ENCODE results near the gene POU6F2.

POU6F2 gene

GRCh38 chr7:39069896-39070881 is 92.5 kb downstream of the POU6F2 start:
- H3K4me3 ChIP-seq (ENCODE audit: low read length): no peak overlapping the region
- TF ChIP-seq ZNF274 (IDR thresholded peaks at IDR 0.05; ENCODE audit: low read depth, low read length): no peak

- TF ChIP-seq ZNF274 (IDR thresholded peaks at IDR 0.05; ENCODE audit: low read depth, low read length): no peak
- H3K4me3 ChIP-seq (ENCODE audit: low read length): no peak overlapping the region
These were observed 93.4 kb downstream of the POU6F2 start for GRCh38 chr7:39071116-39071515.

GRCh38 chr7:39073432-39073831 is 95.7 kb downstream of the POU6F2 start:
- H3K4me3 ChIP-seq (ENCODE audit: low read length): no peak overlapping the region
- TF ChIP-seq ZNF274 (IDR thresholded peaks at IDR 0.05; ENCODE audit: low read depth, low read length): no peak

GRCh38 chr7:39075210-39075609 is 97.5 kb downstream of the POU6F2 start:
- no peak for TF ChIP-seq ZNF274 (IDR thresholded peaks at IDR 0.05; ENCODE audit: low read depth, low read length)

GRCh38 chr7:39083781-39084180 is 106.1 kb downstream of the POU6F2 start:
- H3K4me3 ChIP-seq (ENCODE audit: low read length): no peak overlapping the region

More at GRCh38 chr7:39075210-39075609, 97.5 kb downstream of the POU6F2 start:
- no peak overlapping the region for H3K4me3 ChIP-seq (ENCODE audit: low read length)

GRCh38 chr7:39084349-39084748 is 106.6 kb downstream of the POU6F2 start:
- H3K4me3 ChIP-seq (ENCODE audit: low read length): no peak overlapping the region
- TF ChIP-seq ZNF274 (IDR thresholded peaks at IDR 0.05; ENCODE audit: low read depth, low read length): no peak

More at GRCh38 chr7:39083781-39084180, 106.1 kb downstream of the POU6F2 start:
- no peak for TF ChIP-seq ZNF274 (IDR thresholded peaks at IDR 0.05; ENCODE audit: low read depth, low read length)

GRCh38 chr7:39085189-39085588 is 107.5 kb downstream of the POU6F2 start:
- TF ChIP-seq ZNF274 (IDR thresholded peaks at IDR 0.05; ENCODE audit: low read depth, low read length): no peak
- H3K4me3 ChIP-seq (ENCODE audit: low read length): no peak overlapping the region

- no peak for TF ChIP-seq ZNF274 (IDR thresholded peaks at IDR 0.05; ENCODE audit: low read depth, low read length)
- no peak overlapping the region for H3K4me3 ChIP-seq (ENCODE audit: low read length)
These were observed 107.9 kb downstream of the POU6F2 start for GRCh38 chr7:39085590-39086049.

GRCh38 chr7:39086638-39087360 is 109.1 kb downstream of the POU6F2 start:
- TF ChIP-seq ZNF274 (IDR thresholded peaks at IDR 0.05; ENCODE audit: low read depth, low read length): no peak
- H3K4me3 ChIP-seq (ENCODE audit: low read length): no peak overlapping the region

- no peak overlapping the region for H3K4me3 ChIP-seq (ENCODE audit: low read length)
- TF ChIP-seq ZNF274 (IDR thresholded peaks at IDR 0.05; ENCODE audit: low read depth, low read length): no peak
These were observed 111.3 kb downstream of the POU6F2 start for GRCh38 chr7:39088730-39089593.

- H3K4me3 ChIP-seq (ENCODE audit: low read length): no peak overlapping the region
- TF ChIP-seq ZNF274 (IDR thresholded peaks at IDR 0.05; ENCODE audit: low read depth, low read length): no peak
These were observed 113.4 kb downstream of the POU6F2 start for GRCh38 chr7:39091145-39091544.

- no peak for TF ChIP-seq ZNF274 (IDR thresholded peaks at IDR 0.05; ENCODE audit: low read depth, low read length)
- no peak overlapping the region for H3K4me3 ChIP-seq (ENCODE audit: low read length)
These were observed 114.1 kb downstream of the POU6F2 start for GRCh38 chr7:39091774-39092173.

GRCh38 chr7:39094731-39095130 is 117.0 kb downstream of the POU6F2 start:
- no peak overlapping the region for H3K4me3 ChIP-seq (ENCODE audit: low read length)
- TF ChIP-seq ZNF274 (IDR thresholded peaks at IDR 0.05; ENCODE audit: low read depth, low read length): no peak

Data from GM08714 (cell line).